ENCODE results near the gene ITGA5. TPM values are rescaled to one million over a fixed set of nuclear protein-coding genes. Genes with fewer than 3 reads are reported as not detected.

The ITGA5 gene
- total and polyA plus RNA-seq, 9 of the 15 experiments (the other 6 are each of a cell fraction or from before 2014, with no cell fraction given), result 9.1 to 82.1 (median 47.4) TPM

- TF ChIP-seq PRDM10 (IDR thresholded peaks at IDR 0.05; ENCODE audit: partially characterized antibody), result peak; percentile 81
- TF ChIP-seq PKNOX1 (IDR thresholded peaks at IDR 0.05), result peak; percentile 91
- TF ChIP-seq ZNF57 (CRISPR knock-in tag; IDR thresholded peaks at IDR 0.05), result no peak
- TF ChIP-seq RUNX1 (IDR thresholded peaks at IDR 0.05; ENCODE audit: low read depth), result no peak
- TF ChIP-seq ATF1 (CRISPR knock-in tag; IDR thresholded peaks at IDR 0.05), result no peak
- TF ChIP-seq ATF1 (tag; IDR thresholded peaks at IDR 0.05), result peak; percentile 33; the same call in 1 of the 2 replicates
- TF ChIP-seq LEF1 (IDR thresholded peaks at IDR 0.05), result 0 out of 2 replicates have a peak, but pooled peaks have one; percentile 19
- no peak for TF ChIP-seq ZNF586 (CRISPR knock-in tag; conservative IDR thresholded peaks at IDR 0.05)
- peak; percentile 90 for TF ChIP-seq FOSL1 (tag; conservative IDR thresholded peaks at IDR 0.05)
- TF ChIP-seq RBM34 (IDR thresholded peaks at IDR 0.05; ENCODE audit: borderline replicate concordance, insufficient read depth, low read length), result no peak
Observed at GRCh38 chr12:54383041-54383609, 35.9 kb downstream of the ITGA5 start (continued).
